Omental fat pad (tissue), 4 donors: Measurements from ENCODE around the gene FOXD1. TPM values are rescaled to one million over a fixed set of nuclear protein-coding genes. Genes with fewer than 3 reads are reported as not detected.

Source experiments
- ATAC-seq: fragments of 150-250 bp; one replicate; pipeline ENCODE4 v1.9.1; 2016; ENCODE audit warnings: mild to moderate bottlenecking, moderate library complexity; ENCODE audit not compliant: low FRiP score
- DNase-seq: peaks from one replicate; pipeline ENCODE4 v3.0.0-alpha.2; 2019; ENCODE audit warnings: low spot score
- CTCF ChIP-seq, 3 donors: fragments of 450-650 bp; IDR thresholded peaks; one replicate each; pipeline ENCODE4 v1.5.1; 2016 to 2017; ENCODE audit warnings: antibody characterized with exemption in 3 of 3, mild to moderate bottlenecking in 3 of 3, moderate library complexity in 2 of 3
- total RNA-seq, 4 donors: library from RNA; depleted of rRNA; stranded (reverse); fragments of >200 nt; gene quantifications; one replicate each; pipeline ENCODE4 v1.1.0, GENCODE V29; 2016

FOXD1 gene
- total RNA-seq, 4 donors from 2014 or later = 0.63 TPM; not detected in 3

GRCh38 chr5:73422164-73422563 lies 26.4 kb downstream of the FOXD1 start:
- no peak for DNase-seq
- TF ChIP-seq CTCF (IDR thresholded peaks at IDR 0.05) = no peak
- no peak for ATAC-seq

GRCh38 chr5:73420666-73421065 lies 27.9 kb downstream of the FOXD1 start:
- TF ChIP-seq CTCF (IDR thresholded peaks at IDR 0.05) = no peak
- DNase-seq = no peak
- ATAC-seq = no peak

DNA sequence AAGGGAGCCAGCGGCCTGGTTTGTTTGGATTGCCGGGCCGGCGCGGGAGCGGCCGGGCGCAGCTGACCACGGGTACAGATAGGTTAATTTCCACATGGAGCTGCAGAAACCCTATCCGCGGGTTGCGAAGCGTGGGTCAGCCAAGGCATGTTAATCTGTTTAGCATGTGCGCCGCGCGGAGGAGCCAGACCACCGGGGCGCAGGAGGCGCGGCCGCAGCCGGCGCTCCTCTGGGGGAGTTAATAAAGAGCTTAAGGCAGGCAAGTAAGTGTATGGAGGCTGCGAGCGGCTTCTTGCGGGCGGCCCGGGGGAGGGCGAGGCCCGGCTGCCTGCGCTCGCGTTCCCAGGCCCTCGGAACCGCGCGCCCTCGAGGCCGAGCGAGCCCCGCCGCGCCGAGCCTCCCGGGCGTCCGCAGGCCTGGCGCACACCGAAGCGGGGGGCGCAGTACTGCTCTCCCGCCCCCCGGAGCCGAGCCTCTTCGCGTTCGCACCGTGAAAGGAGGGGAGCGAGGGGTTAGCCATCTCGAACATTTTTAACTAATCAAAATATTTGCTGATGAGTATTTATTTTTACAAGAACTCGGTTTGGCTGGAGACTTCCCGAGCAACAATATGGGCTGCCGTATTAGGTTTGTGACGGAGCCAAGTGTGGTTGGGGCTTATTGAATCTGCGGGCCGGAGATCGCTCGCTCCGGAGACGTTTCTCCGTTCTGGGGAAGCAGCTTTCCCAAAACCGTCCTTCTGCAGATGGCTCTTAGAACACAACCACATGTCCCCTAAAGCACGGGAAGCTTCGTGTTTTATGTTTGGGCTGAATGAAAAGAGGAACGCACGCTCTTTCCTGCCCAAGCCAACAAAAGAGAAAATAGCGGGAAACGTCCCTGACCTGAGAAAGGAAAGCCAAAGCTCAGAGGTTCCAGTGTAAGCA lies 28.8 kb downstream of the FOXD1 start:
- DNase-seq (no peak), ATAC-seq (peak; percentile 44)
- TF ChIP-seq CTCF (IDR thresholded peaks at IDR 0.05) = no peak

DNA sequence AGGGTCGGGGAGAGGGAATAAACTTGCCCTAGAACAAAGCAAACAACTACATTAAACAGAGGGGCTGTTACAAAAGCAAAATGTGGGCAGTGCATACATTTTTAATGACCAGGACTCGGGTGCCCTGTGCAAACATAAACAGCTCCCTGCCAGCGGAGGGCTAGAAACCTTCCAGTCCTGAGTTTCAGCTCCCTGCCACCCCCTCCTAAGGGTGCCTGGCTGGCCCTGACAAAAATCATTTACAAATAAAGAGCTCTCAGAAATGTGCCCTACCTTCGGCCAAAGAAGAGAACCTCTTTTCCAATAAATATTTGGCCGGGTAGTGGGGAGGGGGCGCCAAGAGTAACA lies 29.5 kb downstream of the FOXD1 start:
- no peak for TF ChIP-seq CTCF (IDR thresholded peaks at IDR 0.05)
- DNase-seq (no peak), ATAC-seq (no peak)

DNA sequence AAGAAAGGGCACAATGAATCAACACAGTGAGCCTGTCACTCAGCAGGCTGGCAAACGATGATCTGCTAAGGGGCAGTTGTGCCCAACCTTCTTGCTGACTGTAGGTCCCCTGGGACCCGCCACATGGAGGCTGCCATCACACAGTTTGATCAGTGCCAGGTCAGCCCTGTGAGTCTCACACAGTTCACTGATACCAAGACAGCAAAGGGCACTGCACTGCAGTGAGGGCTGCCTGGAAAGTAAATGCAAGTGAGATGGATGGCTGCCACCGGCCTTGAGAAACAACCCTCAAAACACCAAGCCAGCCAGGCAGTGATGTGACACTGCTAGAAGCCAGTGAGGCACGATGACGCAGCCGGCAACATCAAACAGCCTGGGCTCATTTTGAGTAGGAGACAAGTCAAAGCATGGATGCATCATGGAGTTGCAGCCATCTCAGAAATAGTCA lies 30.3 kb downstream of the FOXD1 start:
- DNase-seq = no peak
- no peak for ATAC-seq
- TF ChIP-seq CTCF (IDR thresholded peaks at IDR 0.05) = no peak

- TF ChIP-seq CTCF (IDR thresholded peaks at IDR 0.05) = no peak
- no peak for ATAC-seq
- DNase-seq = no peak
These were observed 31.1 kb downstream of the FOXD1 start for GRCh38 chr5:73417303-73418034.
